ENCODE results near the gene PIR. TPM values are rescaled to one million over a fixed set of nuclear protein-coding genes. Genes with fewer than 3 reads are reported as not detected.

PIR gene
- total RNA-seq, 2 donors from 2014 or later: 4.6 to 4.7 TPM

DNA sequence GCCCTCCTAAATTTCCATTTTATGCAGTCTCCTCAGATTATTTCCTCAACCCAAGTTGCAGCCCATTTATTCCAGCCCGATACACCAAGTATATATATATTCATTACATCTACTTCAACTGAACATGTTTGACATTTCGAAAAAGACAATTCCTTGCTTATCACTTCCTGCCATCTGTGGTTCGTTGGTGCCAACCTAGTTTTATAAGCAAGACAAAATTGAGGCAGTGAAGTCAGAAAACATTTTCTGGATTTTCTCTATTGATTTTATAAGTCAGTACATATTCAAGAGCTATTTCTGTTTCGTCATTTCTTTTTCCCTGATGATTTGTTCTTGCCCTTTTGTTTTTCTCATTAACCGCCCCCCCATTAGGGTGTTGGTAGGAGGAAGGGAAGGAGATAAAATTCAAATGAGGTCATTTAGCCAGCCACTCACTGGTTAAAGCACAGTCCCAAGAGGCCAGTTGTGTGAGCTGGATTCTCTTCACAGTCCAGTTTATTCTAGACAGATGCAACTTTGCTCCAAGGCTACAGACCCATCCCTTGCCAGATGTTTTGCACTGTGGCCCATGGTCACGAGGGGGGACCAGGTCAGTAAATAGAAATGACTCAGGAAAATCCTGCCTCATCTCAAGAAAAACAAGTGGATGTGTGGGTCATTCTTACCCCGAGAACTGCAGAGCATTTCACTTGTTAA is 88.6 kb downstream of the PIR start:
- H3K27ac Mint-ChIP-seq: no peak overlapping the region
- ATAC-seq: no peak
- H3K9me3 Mint-ChIP-seq: no peaks in the 10 kb centered on the region
- no peak for DNase-seq (ENCODE audit: low spot score in 2 of 2)
- no peaks in the 10 kb centered on the region for H3K36me3 Mint-ChIP-seq

DNA sequence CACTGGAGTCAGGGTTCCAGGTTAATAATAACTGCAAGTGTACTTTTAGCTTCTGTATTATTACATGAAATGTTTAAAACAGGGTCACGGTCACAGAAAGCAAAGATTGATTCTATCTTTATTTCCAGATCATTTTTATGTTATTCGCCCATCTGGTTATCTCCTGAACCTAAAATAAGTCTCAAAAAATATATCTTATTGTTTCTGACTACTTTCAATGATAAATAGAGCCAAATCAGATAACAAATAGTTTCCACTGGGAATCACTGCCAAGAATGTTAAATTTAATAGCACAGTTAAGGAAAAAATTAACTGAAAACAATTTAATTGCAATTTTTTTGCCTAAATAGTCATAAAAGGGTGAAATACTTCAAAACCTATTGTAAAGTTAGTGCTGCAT is 91.8 kb downstream of the PIR start:
- H3K36me3 Mint-ChIP-seq: no peaks in the 10 kb centered on the region
- no peak for ATAC-seq
- DNase-seq (ENCODE audit: low spot score in 2 of 2): no peak
- no peaks in the 10 kb centered on the region for H3K9me3 Mint-ChIP-seq
- H3K27ac Mint-ChIP-seq: no peak overlapping the region

DNA sequence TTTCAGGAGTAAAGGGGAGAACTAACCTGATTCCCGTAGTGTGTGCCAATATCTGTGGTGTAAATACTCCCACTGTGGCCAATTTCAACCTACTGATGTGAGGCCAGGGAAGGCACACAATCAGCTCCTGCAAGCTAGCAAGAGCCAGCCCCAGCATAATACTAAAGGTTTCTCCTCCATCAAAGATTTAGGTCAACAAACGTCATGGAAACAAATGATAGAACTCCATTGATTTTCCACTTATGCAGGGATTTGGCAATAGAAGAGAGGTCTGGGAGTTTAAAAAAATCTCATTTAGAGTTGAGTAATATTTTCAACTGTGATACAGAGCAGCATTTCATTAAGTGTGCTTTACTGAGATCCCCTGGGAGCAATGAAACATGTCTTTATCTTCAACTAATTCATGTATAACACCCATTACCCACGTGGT is 93.2 kb downstream of the PIR start:
- no peak for ATAC-seq
- DNase-seq (ENCODE audit: low spot score in 2 of 2): no peak
- H3K36me3 Mint-ChIP-seq: no peaks in the 10 kb centered on the region
- no peak overlapping the region for H3K27ac Mint-ChIP-seq
- H3K9me3 Mint-ChIP-seq: no peaks in the 10 kb centered on the region

DNA sequence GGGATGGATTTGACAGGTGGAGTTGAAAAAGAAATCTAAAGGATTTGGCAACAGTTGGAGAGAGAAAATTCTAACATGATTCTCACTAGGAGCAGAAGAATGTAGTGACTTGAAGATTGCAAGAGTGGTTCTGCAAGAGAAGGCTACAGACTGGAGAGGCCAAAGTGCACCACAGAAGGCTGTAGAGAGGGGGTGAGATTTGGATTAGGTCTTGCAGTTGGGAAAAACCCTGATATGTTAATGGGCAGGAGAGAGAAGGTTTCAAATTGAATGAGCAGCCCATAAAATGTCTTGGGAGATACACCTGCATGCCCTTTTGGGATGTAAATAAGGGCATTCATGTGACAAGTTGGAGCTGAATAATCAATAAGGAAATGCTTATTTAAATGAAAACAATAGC is 94.3 kb downstream of the PIR start:
- H3K27ac Mint-ChIP-seq: no peak overlapping the region
- H3K36me3 Mint-ChIP-seq: no peaks in the 10 kb centered on the region
- no peak for ATAC-seq

DNA sequence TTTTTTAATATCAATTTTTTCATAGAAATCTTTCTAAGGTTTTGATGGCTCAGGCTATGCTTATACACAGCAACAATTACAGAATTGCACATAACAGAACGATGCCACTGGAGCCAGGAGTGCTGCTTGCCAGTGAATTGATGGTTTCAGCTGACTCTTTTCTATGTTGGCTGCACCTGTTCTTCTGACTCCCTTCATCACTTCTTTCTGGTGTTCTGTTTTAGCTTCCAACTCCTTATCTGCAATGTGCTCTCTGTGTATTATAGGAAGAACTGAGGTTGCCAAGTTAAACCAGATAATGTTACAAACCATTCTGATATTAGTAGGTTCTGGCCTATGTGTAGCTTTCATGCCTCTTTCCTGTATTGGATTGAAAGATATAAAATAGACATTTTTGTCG is 97.3 kb downstream of the PIR start:
- DNase-seq (ENCODE audit: low spot score in 2 of 2) (no peak), ATAC-seq (no peak)
- Mint-ChIP-seq H3K27ac (no peak overlapping the region), H3K36me3 (no peaks in the 10 kb centered on the region), H3K9me3 (no peaks in the 10 kb centered on the region)

More for the DNA sequence above, 94.3 kb downstream of the PIR start:
- no peak for DNase-seq (ENCODE audit: low spot score in 2 of 2)
- no peaks in the 10 kb centered on the region for H3K9me3 Mint-ChIP-seq

DNA sequence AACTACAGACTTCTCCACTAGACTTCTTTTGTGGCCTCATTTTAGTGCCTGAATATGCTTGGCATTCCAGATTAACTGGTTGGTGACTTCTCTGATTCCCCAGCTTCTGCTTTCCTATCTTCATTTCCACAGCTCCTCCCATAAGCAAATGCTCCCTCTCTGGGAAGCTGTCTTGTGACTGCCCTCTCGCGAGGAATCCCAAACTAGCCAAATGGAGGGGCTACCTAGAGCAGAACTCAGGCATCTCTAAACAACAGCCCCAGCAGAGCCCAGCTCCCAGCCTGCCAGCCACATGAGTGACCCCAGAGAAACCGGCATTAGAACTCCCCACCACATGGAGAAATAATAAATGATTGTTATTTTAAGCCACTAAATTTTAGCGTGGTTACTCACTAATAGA is 101.3 kb downstream of the PIR start:
- no peaks in the 10 kb centered on the region for H3K36me3 Mint-ChIP-seq
- DNase-seq (ENCODE audit: low spot score in 2 of 2): no peak
- no peaks in the 10 kb centered on the region for H3K9me3 Mint-ChIP-seq
- no peak for ATAC-seq
- no peak overlapping the region for H3K27ac Mint-ChIP-seq

DNA sequence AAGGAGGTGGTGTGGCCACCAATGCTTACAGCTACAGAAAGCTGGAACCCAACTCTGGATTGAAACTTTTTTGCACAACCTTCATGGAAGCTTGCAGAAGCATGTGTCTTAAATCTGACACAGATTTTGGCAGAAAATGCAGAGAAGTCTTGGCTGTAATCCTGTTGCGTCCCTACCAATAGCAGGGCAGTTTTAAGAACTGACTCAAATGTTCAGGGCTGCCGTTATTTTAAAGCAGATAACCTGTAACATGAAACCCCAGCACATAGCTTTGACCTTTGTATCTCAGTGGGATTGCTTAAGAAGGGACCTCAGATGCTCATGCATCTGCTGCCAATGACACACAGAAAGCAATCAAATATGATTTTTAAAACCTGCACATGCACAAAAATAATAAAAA is 108.8 kb downstream of the PIR start, which contains the start of gene VEGFD:
Gene VEGFD (minus strand): TSS at position 110 of the 400 bp plus-strand sequence. CDS start 467 bp downstream, outside the sequence.
- Mint-ChIP-seq H3K36me3 (no peaks in the 10 kb centered on the region), H3K27ac (no peak within 1 kb of the TSS), H3K9me3 (no peaks in the 10 kb centered on the region)
- ATAC-seq: no peak
- DNase-seq (ENCODE audit: low spot score in 2 of 2): no peak

DNA sequence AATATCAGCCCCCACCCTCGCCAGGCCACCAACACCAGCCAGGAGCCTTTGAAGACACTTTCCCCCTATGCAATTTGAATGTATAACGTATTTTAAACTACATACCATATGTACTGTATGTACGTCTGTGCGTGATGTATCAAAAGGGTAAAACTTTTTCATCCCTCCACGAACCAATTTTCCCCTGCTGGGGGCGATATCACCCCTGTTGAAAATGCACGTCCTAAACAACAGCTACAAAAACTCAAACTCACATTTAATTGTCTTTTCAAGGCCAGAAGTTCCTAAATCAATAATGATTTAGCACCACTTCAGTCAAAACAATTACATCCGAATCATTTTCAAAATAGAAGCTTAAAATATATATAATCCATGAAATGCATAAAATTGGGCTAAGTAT is 110.3 kb downstream of the PIR start:
- ATAC-seq: no peak

DNA sequence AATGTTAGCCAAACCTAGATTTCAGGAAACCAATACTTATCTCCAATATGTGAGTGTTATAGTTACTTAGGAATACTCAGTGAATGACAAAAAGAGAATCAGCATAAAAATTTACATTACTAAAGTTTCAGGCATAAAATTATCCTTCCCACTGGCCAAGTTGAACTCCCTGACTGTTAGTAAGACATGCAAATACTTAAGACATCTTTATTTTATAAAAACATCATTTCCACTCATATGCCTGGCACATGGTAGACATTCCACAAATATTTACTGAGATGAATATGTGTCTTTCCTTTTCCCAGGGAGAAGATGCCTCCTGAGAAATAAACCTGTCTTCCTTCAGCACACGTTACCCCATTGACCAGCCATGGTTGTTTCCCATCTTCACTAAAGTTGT is 116.2 kb downstream of the PIR start:
- DNase-seq (ENCODE audit: low spot score in 2 of 2) (no peak), ATAC-seq (no peak)
- H3K27ac Mint-ChIP-seq: no peak overlapping the region
- H3K36me3 Mint-ChIP-seq: no peaks in the 10 kb centered on the region
- no peaks in the 10 kb centered on the region for H3K9me3 Mint-ChIP-seq

More for the DNA sequence above, 110.3 kb downstream of the PIR start:
- H3K36me3 Mint-ChIP-seq: no peaks in the 10 kb centered on the region
- H3K9me3 Mint-ChIP-seq: no peaks in the 10 kb centered on the region
- no peak for DNase-seq (ENCODE audit: low spot score in 2 of 2)
- no peak overlapping the region for H3K27ac Mint-ChIP-seq

DNA sequence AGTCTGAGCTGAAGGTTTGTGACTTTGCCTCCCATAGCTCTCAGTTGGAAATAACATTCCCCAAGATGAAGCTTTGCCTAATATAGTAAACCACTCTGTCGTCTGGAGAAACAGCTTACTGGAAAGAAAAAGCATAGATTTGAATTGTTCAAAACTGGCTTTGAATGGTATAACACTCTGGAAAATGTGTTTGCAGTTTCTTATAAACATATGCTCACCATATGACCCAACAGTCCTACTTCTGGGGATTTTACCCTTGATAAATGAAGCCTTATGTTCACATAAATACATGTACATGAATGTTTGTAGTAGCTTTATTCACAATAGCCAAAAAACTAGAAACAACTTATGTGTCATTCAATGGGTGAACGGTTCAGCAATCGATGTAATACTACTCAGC is 119.2 kb downstream of the PIR start:
- ATAC-seq (no peak), DNase-seq (ENCODE audit: low spot score in 2 of 2) (no peak)
- Mint-ChIP-seq H3K9me3 (no peaks in the 10 kb centered on the region), H3K36me3 (no peaks in the 10 kb centered on the region), H3K27ac (no peak overlapping the region)

DNA sequence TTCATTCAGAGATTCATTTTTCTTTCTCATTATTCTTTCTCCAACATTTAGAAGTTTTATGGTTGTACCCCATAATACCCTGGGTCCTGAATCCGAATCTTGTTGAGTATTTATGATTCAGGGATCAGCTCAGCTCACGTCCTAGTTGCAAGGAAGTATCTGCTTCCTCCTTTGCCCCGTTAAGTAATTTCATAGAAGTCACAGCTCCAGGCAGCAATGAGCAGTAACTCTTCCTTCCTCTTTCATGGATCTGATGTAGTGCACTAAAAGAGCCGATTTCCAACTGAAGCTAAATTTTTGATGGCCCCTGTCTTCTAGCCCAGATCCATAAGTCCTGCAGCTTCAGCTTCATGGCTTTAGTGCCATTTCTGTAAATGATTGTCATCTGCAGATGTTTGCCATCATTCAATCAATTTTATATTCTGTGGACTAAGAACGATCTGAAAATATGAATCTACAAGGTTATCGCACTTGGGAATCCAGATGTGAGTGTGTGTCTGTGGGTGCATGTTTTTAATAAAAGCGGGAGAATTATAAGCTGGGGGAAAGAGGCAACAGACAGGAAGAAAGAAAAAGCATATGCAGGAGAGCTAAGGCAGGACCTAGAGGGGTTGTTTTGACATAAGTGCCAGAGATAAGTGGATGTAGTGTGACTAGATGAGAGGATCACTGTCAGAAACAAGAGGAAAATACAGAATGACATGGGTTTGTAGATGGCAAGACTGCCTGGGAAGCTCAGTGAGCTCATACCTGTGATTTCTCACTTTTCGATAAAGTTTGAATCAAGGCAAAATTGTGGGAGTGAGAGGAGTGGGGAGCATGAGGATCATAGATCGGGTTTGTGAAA is 126.4 kb downstream of the PIR start:
- Mint-ChIP-seq H3K27ac (no peak overlapping the region), H3K9me3 (no peaks in the 10 kb centered on the region)
- no peak for ATAC-seq

DNA sequence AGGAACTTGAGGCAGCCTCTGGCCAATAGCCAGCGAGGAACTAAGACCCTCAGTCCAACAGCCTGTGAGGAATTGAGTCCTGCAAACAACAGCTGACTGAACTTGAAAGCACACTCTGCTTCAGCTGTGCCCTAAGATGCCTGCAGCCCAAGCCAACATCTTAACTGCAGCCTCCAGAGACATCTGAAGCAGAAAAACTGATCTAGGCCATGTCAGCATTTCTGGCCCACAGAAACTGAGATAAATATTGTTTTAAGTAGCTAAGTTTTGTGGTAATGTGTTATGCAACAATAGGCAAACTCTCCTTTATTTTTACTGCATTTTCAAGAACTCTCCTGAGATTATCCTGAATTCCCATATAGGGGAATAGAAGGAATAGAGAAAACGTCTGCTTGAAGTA is 133.4 kb downstream of the PIR start:
- ATAC-seq (no peak), DNase-seq (ENCODE audit: low spot score in 2 of 2) (no peak)
- Mint-ChIP-seq H3K36me3 (no peaks in the 10 kb centered on the region), H3K9me3 (no peaks in the 10 kb centered on the region), H3K27ac (no peak overlapping the region)

More for the DNA sequence above, 126.4 kb downstream of the PIR start:
- DNase-seq (ENCODE audit: low spot score in 2 of 2): no peak
- H3K36me3 Mint-ChIP-seq: no peaks in the 10 kb centered on the region

DNA sequence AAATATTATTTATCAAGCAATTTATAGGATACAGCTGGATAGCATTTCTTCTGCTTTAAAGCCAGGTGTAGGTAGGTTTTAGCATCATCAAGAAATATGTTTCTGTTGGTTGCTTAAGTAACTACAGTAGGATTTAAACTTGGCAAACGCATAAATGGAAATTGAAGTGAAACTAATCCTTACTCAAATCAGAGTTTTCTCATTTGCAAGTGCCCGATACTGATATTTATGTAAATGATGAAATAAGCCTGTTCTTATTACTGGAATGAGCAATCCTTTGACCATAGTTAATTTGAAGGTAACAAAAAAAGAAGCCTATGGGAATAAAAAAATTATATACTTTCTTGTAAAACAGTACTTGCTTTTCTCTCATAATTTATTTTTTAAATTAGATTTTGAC is 134.6 kb downstream of the PIR start:
- DNase-seq (ENCODE audit: low spot score in 2 of 2) (no peak), ATAC-seq (no peak)
- H3K27ac Mint-ChIP-seq: no peak overlapping the region
- no peaks in the 10 kb centered on the region for H3K36me3 Mint-ChIP-seq
- H3K9me3 Mint-ChIP-seq: no peaks in the 10 kb centered on the region

DNA sequence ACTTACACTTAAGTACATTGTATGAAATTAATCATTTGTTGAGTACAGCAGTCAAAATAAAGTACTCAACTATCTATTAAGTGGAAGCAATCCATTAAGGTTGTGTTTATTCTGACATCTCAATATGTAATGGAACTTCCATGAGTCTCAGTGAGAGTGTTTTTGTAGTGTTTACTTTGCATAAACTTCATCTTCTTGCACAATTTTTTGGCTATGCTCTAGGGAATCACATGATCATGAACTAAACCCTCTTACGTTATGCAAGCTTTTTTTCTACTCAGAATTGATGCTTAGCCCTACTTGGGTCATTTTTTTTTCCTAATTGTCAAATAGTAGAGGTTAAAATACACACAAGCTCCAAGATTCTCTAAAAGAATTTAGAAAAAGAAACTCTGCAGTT is 136.7 kb downstream of the PIR start:
- Mint-ChIP-seq H3K27ac (no peak overlapping the region), H3K36me3 (no peaks in the 10 kb centered on the region), H3K9me3 (no peaks in the 10 kb centered on the region)
- ATAC-seq: no peak
- DNase-seq (ENCODE audit: low spot score in 2 of 2): no peak

DNA sequence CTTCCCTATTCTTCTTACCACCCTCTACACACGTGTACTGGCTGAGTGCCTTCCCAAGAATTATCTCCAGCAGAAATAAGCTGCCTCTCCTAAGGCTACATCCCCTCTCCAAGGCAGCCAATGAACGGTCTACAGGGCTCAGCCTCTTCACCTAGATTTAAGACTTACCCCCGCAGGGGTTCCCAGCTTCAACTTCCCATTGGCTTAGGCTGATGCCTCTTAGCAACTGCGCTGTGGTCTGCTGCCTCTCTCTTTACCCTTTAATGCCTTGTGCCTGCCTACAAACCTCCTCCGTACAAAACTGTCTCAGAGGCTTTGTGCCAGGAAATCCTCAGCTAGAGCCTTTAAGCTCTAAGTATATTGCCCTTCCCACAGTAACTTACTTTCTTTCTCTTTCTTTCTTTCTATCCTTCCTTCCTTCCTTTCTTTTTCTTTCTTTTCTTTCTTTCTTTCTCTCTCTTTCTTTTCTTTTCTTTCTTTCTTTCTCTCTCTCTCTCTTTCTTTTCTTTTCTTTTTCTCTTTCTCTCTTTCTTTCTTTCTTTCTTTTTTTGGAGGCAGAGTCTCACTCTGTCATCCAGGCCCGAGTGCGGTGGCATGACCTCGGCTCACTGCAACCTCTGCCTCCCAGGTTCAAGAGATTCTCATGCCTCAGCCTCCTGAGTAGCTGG is 142.7 kb downstream of the PIR start:
- Mint-ChIP-seq H3K36me3 (no peaks in the 10 kb centered on the region), H3K9me3 (no peaks in the 10 kb centered on the region), H3K27ac (no peak overlapping the region)
- DNase-seq (ENCODE audit: low spot score in 2 of 2): no peak
- ATAC-seq: no peak

DNA sequence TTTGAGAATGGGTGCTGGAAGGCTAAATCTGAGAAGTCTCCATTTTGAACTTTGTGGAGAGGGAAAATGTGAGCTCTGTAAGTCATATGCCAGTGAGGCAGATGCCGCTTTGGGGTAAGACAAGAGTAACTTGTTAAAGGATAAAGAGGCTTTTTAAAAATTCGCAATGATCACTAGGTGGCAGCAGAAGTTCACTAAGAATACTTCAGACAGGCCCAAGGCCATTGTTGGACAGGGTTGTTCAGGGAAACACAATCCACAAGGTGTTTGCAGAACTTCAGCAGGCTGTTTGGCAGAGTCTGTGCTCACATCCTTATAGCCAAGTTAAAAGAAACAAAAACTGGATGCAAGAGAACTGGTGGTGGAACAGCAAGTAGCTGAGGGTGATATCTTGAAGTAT is 144.1 kb downstream of the PIR start:
- Mint-ChIP-seq H3K36me3 (no peaks in the 10 kb centered on the region), H3K9me3 (no peaks in the 10 kb centered on the region), H3K27ac (no peak overlapping the region)
- DNase-seq (ENCODE audit: low spot score in 2 of 2): peak in 1 of 2 donors; percentile 4
- ATAC-seq: peak; percentile 46 to 47

DNA sequence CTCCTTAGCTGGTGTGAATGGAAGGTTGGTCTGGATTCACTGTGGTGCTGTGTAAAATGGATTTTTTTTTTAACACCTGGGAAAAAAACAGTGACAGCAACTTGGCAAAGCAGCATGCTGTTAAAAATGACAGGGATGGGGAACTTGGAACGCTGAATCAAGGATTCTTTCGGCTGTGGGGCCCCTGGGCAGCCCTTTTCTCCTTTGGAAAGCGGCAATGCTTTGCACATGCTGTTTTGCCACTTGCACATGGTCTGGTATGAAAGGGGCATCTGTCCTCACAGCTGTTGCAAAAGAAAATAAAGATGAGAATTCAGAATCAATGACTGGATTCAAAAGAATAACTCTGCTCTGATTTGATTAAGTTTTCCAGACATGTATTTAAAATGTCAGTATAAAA is 147.2 kb downstream of the PIR start:
- Mint-ChIP-seq H3K36me3 (no peaks in the 10 kb centered on the region), H3K9me3 (no peaks in the 10 kb centered on the region), H3K27ac (no peak overlapping the region)
- DNase-seq (ENCODE audit: low spot score in 2 of 2) (no peak), ATAC-seq (no peak)

Measured in activated naive CD4-positive, alpha-beta T cell treated with anti-CD3 and anti-CD28 coated beads, Interleukin-2, amount 50 U/mL, for 72 hours (primary cell).